Neural crest cell (in vitro differentiated cells): ENCODE measurements around the gene F12. TPM values are rescaled to one million over a fixed set of nuclear protein-coding genes. Genes with fewer than 3 reads are reported as not detected.

Experiments used
- DNase-seq: peaks from one replicate; pipeline ENCODE4 v3.0.0; 2021; ENCODE audit warnings: low read depth, mixed read lengths, low spot score
- H3K27ac Mint-ChIP-seq: one replicate; pipeline ENCODE4 v1.8.0; 2021; ENCODE audit warnings: mild to moderate bottlenecking, mixed read lengths; ENCODE audit not compliant: unreplicated experiment
- H3K27me3 Mint-ChIP-seq: 2 replicates; pipeline ENCODE4 v1.8.0; 2021; ENCODE audit warnings: low read depth, mild to moderate bottlenecking, mixed read lengths
- H3K36me3 Mint-ChIP-seq: 2 replicates; pipeline ENCODE4 v1.8.0; 2021; ENCODE audit warnings: low read depth, mild to moderate bottlenecking, mixed read lengths
- H3K4me1 Mint-ChIP-seq: 2 replicates; pipeline ENCODE4 v1.8.0; 2021; ENCODE audit warnings: mixed read lengths
- H3K4me3 Mint-ChIP-seq: one replicate; pipeline ENCODE4 v1.8.0; 2021; ENCODE audit warnings: mild to moderate bottlenecking, mixed read lengths
- H3K9me3 Mint-ChIP-seq: 2 replicates; pipeline ENCODE4 v1.8.0; 2021; ENCODE audit warnings: mixed read lengths
- total RNA-seq: library from RNA; stranded (reverse); gene quantifications from 2 replicates; pipeline ENCODE4 v1.2.1, GENCODE V29; 2021
- TF ChIP-seq, protein P1 (sequence below): fragments of 200-600 bp; sonication (generic); conservative IDR thresholded peaks from 2 replicates; pipeline ENCODE4 v1.5.0; 2021; ENCODE audit warnings: antibody characterized with exemption, mild to moderate bottlenecking

The F12 gene
- total RNA-seq, 1 donor from 2014 or later: 2.7 TPM

DNA sequence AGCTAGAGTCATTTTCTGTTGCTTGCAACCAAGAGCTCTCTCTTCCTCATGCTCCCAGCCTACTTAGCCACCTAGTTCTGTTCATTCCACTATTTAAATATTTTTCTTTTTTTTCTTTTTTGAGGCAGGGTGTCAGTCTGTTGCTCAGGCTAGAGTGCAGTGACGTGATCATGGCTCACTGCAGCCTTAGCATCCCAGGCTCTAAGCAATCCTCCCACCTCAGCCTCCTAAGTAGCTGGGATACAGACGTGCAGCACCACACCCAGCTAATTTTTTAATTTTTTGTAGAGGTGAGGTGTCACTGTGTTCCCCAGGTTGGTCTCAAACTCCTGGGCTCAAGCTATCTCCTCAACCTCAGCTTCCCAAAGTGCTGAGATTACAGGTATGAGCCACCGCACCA, 5.1 kb upstream of the F12 start:
- no peak for DNase-seq
- H3K4me1 Mint-ChIP-seq: no peaks in the 10 kb centered on the region
- H3K27ac Mint-ChIP-seq: no peak overlapping the region
- no peaks in the 10 kb centered on the region for H3K36me3 Mint-ChIP-seq
- no peak overlapping the region for H3K4me3 Mint-ChIP-seq
- peaks cover 5% of the 10 kb centered on the region for H3K27me3 Mint-ChIP-seq
- TF ChIP-seq, protein P1, sequence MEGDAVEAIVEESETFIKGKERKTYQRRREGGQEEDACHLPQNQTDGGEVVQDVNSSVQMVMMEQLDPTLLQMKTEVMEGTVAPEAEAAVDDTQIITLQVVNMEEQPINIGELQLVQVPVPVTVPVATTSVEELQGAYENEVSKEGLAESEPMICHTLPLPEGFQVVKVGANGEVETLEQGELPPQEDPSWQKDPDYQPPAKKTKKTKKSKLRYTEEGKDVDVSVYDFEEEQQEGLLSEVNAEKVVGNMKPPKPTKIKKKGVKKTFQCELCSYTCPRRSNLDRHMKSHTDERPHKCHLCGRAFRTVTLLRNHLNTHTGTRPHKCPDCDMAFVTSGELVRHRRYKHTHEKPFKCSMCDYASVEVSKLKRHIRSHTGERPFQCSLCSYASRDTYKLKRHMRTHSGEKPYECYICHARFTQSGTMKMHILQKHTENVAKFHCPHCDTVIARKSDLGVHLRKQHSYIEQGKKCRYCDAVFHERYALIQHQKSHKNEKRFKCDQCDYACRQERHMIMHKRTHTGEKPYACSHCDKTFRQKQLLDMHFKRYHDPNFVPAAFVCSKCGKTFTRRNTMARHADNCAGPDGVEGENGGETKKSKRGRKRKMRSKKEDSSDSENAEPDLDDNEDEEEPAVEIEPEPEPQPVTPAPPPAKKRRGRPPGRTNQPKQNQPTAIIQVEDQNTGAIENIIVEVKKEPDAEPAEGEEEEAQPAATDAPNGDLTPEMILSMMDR: no peak
- no peaks in the 10 kb centered on the region for H3K9me3 Mint-ChIP-seq

DNA sequence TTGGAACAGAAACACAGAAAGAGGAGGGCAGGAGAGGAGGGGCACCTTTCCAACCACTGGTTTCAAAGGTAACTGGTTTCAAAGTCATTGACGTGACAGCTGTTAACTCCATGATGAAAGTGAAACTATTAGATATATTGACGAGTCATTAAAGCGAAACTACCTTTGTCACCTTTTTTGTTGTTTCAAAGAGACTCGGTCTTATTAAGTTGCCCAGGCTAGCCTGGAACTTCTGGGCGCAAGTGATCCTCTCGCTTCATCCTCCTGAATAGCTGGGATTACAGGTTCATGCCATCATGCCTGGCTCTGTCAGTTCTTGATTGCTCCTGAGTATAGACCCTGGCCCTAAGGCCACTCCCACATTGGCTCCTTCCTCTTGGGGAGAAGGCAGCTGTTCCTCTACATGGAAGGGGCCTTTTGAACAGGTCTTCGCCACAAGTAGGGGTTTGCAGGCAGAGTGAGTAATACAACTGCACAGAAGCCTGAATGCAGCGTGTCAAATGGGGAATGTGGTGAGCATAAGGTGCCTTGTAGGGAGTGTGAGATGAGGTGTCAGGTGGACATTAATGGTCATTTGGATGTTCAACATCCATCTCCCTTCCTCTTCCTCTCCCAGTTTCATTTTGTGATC, 3.4 kb upstream of the F12 start:
- H3K27ac Mint-ChIP-seq: no peak overlapping the region
- no peak overlapping the region for H3K4me3 Mint-ChIP-seq
- no peaks in the 10 kb centered on the region for H3K9me3 Mint-ChIP-seq
- H3K36me3 Mint-ChIP-seq: no peaks in the 10 kb centered on the region
- TF ChIP-seq, protein P1: no peak
- DNase-seq: no peak
- H3K4me1 Mint-ChIP-seq: no peaks in the 10 kb centered on the region
- H3K27me3 Mint-ChIP-seq: peaks cover 11% of the 10 kb centered on the region

DNA sequence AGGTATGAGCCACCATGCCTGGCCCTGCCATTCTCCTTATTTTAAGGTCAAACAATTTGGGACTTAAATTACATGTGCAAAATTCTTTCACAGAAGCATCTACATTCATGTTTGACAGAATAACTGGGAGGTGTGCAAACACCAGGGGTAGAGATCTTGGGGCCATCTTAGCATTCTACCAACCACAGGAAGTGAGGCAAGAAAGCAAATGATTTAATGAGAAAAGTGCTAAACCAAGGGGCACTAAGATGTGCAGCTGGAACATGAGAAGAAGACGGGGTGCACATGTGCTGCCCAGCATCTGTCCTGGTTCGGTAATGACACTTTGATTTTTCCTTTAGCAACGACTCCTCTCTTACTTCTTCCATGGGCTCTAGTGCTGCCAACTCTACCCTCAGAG, 1.2 kb upstream of the F12 start:
- Mint-ChIP-seq H3K27me3 (peaks cover 30% of the 10 kb centered on the region), H3K36me3 (no peaks in the 10 kb centered on the region), H3K9me3 (no peaks in the 10 kb centered on the region), H3K27ac (no peak overlapping the region), H3K4me1 (no peaks in the 10 kb centered on the region), H3K4me3 (no peak overlapping the region)
- DNase-seq: no peak
- TF ChIP-seq, protein P1: no peak

DNA sequence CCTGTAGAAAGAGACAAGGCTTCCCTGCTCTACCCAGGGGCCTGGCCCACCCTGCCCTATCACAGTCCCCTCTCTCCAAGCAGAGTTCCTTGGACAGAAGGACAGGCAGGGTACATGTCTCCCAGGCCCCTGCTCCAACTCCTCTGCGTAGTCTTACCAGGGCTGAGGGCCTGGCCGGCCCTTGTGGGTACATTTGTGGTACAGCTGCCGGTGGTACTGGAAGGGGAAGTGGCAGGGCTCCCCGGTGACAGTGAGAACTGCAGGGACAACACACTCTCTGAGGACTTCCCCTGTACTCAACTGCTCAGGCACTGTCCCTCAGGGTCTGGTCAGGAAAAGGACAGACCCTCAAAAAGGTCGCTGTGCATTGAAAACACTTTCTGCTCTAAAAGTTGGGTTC, 3.6 kb downstream of the F12 start:
- DNase-seq: no peak
- TF ChIP-seq, protein P1: no peak
- no peak overlapping the region for H3K27ac Mint-ChIP-seq
- H3K27me3 Mint-ChIP-seq: peaks cover 68% of the 10 kb centered on the region
- H3K9me3 Mint-ChIP-seq: no peaks in the 10 kb centered on the region
- H3K4me3 Mint-ChIP-seq: peak overlapping the region; percentile 31
- H3K36me3 Mint-ChIP-seq: no peaks in the 10 kb centered on the region
- peaks cover 13% of the 10 kb centered on the region for H3K4me1 Mint-ChIP-seq

DNA sequence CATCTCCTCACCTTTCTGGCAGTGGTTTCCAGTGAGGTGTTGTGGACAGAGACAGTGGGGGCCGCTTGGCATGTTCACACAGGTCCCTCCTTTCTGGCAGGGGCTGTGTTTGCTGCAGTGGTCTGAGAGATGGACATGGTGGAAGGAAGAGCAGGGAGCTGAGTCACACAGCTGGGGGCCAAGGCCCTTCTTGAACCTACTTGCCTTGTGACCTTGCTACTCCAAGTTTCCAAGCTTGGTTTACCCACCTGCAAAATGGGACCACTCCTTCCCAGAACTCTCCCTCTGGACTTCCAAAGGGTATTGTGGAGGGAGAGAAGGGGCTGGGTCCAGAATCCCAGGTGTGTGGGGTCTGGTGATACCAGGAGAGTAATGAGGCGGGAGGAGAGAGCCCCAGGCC, 4.1 kb downstream of the F12 start:
- no peaks in the 10 kb centered on the region for H3K9me3 Mint-ChIP-seq
- peaks cover 68% of the 10 kb centered on the region for H3K27me3 Mint-ChIP-seq
- no peak overlapping the region for H3K27ac Mint-ChIP-seq
- no peak overlapping the region for H3K4me3 Mint-ChIP-seq
- TF ChIP-seq, protein P1: no peak
- DNase-seq: no peak
- H3K36me3 Mint-ChIP-seq: no peaks in the 10 kb centered on the region
- H3K4me1 Mint-ChIP-seq: peaks cover 13% of the 10 kb centered on the region
